H1 (cell line): ENCODE data around the gene DECR2. TPM values are rescaled to one million over a fixed set of nuclear protein-coding genes. Genes with fewer than 3 reads are reported as not detected.
A peak's percentile ranks its signal among the peaks of the same experiment; 100 is the strongest.

Experiments
- ASH2L ChIP-seq: fragments of 200-600, 300-600 bp; sonication (generic); IDR thresholded peaks from one replicate; pipeline ENCODE4 v1.7.1; 2017; ENCODE audit warnings: low read length
- BACH1 ChIP-seq: IDR thresholded peaks from 2 replicates; pipeline ENCODE4 v1.6.1; 2012; ENCODE audit warnings: low read length, improper control_type of control experiment
- CBX5 ChIP-seq: fragments of 300-800, 300-1000 bp; sonication (generic); IDR thresholded peaks from 2 replicates; pipeline ENCODE4 v1.7.1; 2016; ENCODE audit warnings: antibody characterized with exemption, low read length, low read depth
- CREB1 ChIP-seq: IDR thresholded peaks from 2 replicates; pipeline ENCODE4 v1.6.1; 2012; ENCODE audit warnings: inconsistent platforms
- EZH2 ChIP-seq: fragments of 200-600 bp; sonication (generic); IDR thresholded peaks from 2 replicates; pipeline ENCODE4 v1.7.1; 2012; ENCODE audit warnings: low read depth, mild to moderate bottlenecking, moderate library complexity, low read length, inconsistent platforms; ENCODE audit not compliant: severe bottlenecking
- HDAC2 ChIP-seq, 2 experiments: fragments of 300-600 bp in 1 of 2; sonication (generic) in 1 of 2; IDR thresholded peaks; 2 replicates each; pipeline ENCODE4 v1.6.1; 2011 to 2012; ENCODE audit warnings: low read depth in 2 of 2, low read length in 2 of 2, mild to moderate bottlenecking in 2 of 2, moderate library complexity in 2 of 2, borderline replicate concordance in 1 of 2, inconsistent platforms in 1 of 2
- JUND ChIP-seq: IDR thresholded peaks from 2 replicates; pipeline ENCODE4 v1.6.1; 2011; ENCODE audit warnings: mild to moderate bottlenecking, improper control_type of control experiment, low read length
- KDM4A ChIP-seq: IDR thresholded peaks from one replicate; pipeline ENCODE4 v1.7.1; 2012; ENCODE audit warnings: low read depth, mild to moderate bottlenecking, moderate library complexity, low read length, inconsistent platforms; ENCODE audit not compliant: severe bottlenecking
- RAD21 ChIP-seq, 2 experiments: IDR thresholded peaks in 1 of 2; conservative IDR thresholded peaks in 1 of 2; 2 replicates each; pipeline ENCODE4 v1.6.1; 2011; ENCODE audit warnings: low read depth in 2 of 2, low read length in 2 of 2, improper control_type of control experiment in 1 of 2, inconsistent platforms in 1 of 2, mild to moderate bottlenecking in 1 of 2, moderate library complexity in 1 of 2
- RNF2 ChIP-seq: fragments of 200-900, 300-1000 bp; sonication (generic); IDR thresholded peaks from 2 replicates; pipeline ENCODE4 v1.7.1; 2016; ENCODE audit warnings: borderline replicate concordance, low read depth, mild to moderate bottlenecking, antibody characterized with exemption, low read length; ENCODE audit not compliant: poor library complexity, severe bottlenecking; ENCODE audit errors: missing control alignments
- RXRA ChIP-seq: IDR thresholded peaks from 2 replicates; pipeline ENCODE4 v1.6.1; 2011; ENCODE audit warnings: low read depth, mild to moderate bottlenecking, low read length, moderate library complexity; ENCODE audit not compliant: insufficient read depth
- SIN3A ChIP-seq, 2 experiments: IDR thresholded peaks in 1 of 2; conservative IDR thresholded peaks in 1 of 2; 2 replicates each; pipeline ENCODE4 v1.6.1; 2011 to 2012; ENCODE audit warnings: low read length in 2 of 2, improper control_type of control experiment in 1 of 2, low read depth in 1 of 2, mild to moderate bottlenecking in 1 of 2
- polyA plus RNA-seq, 7 experiments: library from polyadenylated mRNA; depleted of rRNA in 3 of 7; stranded (reverse) in 5 of 7; unstranded in 2 of 7; fragments of >200 nt in 5 of 7; fragments of 200-250 nt in 2 of 7; gene quantifications; 1 replicate in 5 of 7; 2 replicates in 1 of 7; 4 replicates in 1 of 7; pipeline versions ENCODE4 v1.2.1 to v1.2.3, GENCODE V29; 2011 to 2013; ENCODE audit warnings: missing spikeins in 2 of 7, mixed read lengths in 2 of 7
- total RNA-seq: library from RNA; stranded (reverse); fragmentation: NEBNext Ultra II Directional; extraction: Animal tissue kit (Norgen Biotek cat#: 25700); gene quantifications from 2 replicates; pipeline ENCODE4 v1.2.1, GENCODE V29; 2021
- TF ChIP-seq, protein P1 (sequence below): IDR thresholded peaks from 2 replicates; pipeline ENCODE4 v1.6.1; 2012; ENCODE audit warnings: inconsistent platforms

Gene DECR2
- total and polyA plus RNA-seq, 2 of the 8 experiments (the other 6 are each of a cell fraction or from before 2014, with no cell fraction given): 28.2 to 39.9 TPM

DNA sequence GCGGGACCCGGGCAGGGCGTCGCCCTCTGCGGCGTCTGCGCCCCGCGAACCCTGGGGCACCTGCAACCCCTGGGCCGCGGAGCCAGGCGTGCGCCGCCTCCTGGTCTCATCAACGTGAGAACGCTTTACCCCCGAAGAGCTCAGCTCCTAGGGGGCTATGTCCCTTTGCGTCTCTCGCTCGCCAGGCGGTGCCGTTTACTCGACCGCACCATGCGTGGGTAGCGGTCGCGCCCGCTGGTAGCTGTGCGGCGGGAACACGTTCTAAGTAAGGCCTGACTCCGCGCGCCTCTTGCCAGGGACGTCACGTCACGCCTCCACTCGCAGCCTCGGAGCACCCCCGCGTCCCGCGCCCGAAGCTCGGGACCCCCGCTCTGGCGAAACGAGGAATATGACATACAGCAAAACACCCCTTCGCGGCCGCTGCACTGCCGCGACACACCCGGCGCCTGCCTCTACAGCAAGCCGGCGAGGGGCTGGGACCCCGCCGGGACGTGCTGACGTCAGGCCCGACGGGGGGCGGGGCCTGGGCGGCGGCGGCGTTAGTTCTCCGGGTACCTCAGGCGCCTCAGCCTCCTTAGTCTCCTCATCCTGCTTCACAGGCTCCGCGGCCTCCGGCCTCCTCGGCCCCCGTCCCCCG, 23.5 kb downstream of the DECR2 start, which contains the start of gene RAB11FIP3 (continued):
- peak; percentile 96 for TF ChIP-seq KDM4A
- no peak for TF ChIP-seq JUND
- no peak for TF ChIP-seq SIN3A (conservative IDR thresholded peaks at IDR 0.05 in 1 of 2, IDR thresholded peaks at IDR 0.05 in 1 of 2; ENCODE audit: low read depth in 1 of 2, low read length in 2 of 2)
- TF ChIP-seq RAD21 (IDR thresholded peaks at IDR 0.05 in 1 of 2, conservative IDR thresholded peaks at IDR 0.05 in 1 of 2; ENCODE audit: low read depth in 2 of 2, low read length in 2 of 2): no peak
- TF ChIP-seq CREB1: peak; percentile 88
- TF ChIP-seq HDAC2 (IDR thresholded peaks at IDR 0.05; ENCODE audit: borderline replicate concordance in 1 of 2, low read depth in 2 of 2, low read length in 2 of 2): no peak; a peak in 1 of 4 replicates
- TF ChIP-seq ASH2L: peak; percentile 83
- no peak for TF ChIP-seq RNF2
- no peak for TF ChIP-seq RXRA
- no peak; the same call in none of the 2 replicates for TF ChIP-seq BACH1
- TF ChIP-seq EZH2: peak; percentile 69
- TF ChIP-seq CBX5: no peak
- TF ChIP-seq, protein P1, sequence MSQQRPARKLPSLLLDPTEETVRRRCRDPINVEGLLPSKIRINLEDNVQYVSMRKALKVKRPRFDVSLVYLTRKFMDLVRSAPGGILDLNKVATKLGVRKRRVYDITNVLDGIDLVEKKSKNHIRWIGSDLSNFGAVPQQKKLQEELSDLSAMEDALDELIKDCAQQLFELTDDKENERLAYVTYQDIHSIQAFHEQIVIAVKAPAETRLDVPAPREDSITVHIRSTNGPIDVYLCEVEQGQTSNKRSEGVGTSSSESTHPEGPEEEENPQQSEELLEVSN: peak; percentile 37
